Hepatocyte (in vitro differentiated cells): ENCODE measurements around the gene HS3ST5. TPM values are rescaled to one million over a fixed set of nuclear protein-coding genes. Genes with fewer than 3 reads are reported as not detected.

Experiments
- DNase-seq: peaks from one replicate; pipeline ENCODE4 v3.0.0-alpha.2; 2016; ENCODE audit warnings: low spot score
- H2AFZ ChIP-seq: fragments of 200-600 bp; sonication (generic); 2 replicates; pipeline ENCODE4 v1.6.0; 2016; ENCODE audit warnings: antibody characterized with exemption, mild to moderate bottlenecking
- H3K27ac ChIP-seq: fragments of 200-600 bp; sonication (generic); 2 replicates; pipeline ENCODE4 v1.5.1; 2016; ENCODE audit warnings: mild to moderate bottlenecking
- H3K27me3 ChIP-seq: fragments of 200-600 bp; sonication (generic); 2 replicates; pipeline ENCODE4 v1.6.1; 2016
- H3K36me3 ChIP-seq: fragments of 200-600 bp; sonication (generic); replicated peaks from 2 replicates; pipeline ENCODE4 v1.5.1; 2016; ENCODE audit warnings: low read depth; ENCODE audit not compliant: insufficient read depth
- H3K4me1 ChIP-seq: fragments of 200-600 bp; sonication (generic); 2 replicates; pipeline ENCODE4 v1.5.1; 2016; ENCODE audit warnings: mild to moderate bottlenecking, moderate library complexity; ENCODE audit not compliant: insufficient read depth
- H3K4me2 ChIP-seq: fragments of 200-600 bp; sonication (generic); 2 replicates; pipeline ENCODE4 v1.6.0; 2016
- H3K4me3 ChIP-seq: fragments of 200-600 bp; sonication (generic); 2 replicates; pipeline ENCODE4 v1.5.1; 2016; ENCODE audit warnings: mild to moderate bottlenecking
- H3K79me2 ChIP-seq: fragments of 200-600 bp; sonication (generic); 2 replicates; pipeline ENCODE4 v1.6.0; 2017; ENCODE audit warnings: mild to moderate bottlenecking
- H3K9me2 ChIP-seq: fragments of 200-600 bp; sonication (generic); replicated peaks from 2 replicates; pipeline ENCODE4 v1.6.0; 2017; ENCODE audit warnings: mild to moderate bottlenecking; ENCODE audit not compliant: insufficient read depth
- H3K9me3 ChIP-seq: fragments of 200-600 bp; sonication (generic); 2 replicates; pipeline ENCODE4 v1.5.1; 2016; ENCODE audit warnings: low read depth, mild to moderate bottlenecking
- H4K20me1 ChIP-seq: fragments of 200-600 bp; sonication (generic); 2 replicates; pipeline ENCODE4 v1.6.0; 2016; ENCODE audit warnings: mild to moderate bottlenecking; ENCODE audit not compliant: insufficient read depth, poor library complexity, severe bottlenecking
- EZH2 ChIP-seq: fragments of 200-600 bp; sonication (generic); IDR thresholded peaks from 2 replicates; pipeline ENCODE4 v1.6.1; 2016; ENCODE audit warnings: antibody characterized with exemption, mild to moderate bottlenecking, borderline replicate concordance
- EZH2phosphoT487 ChIP-seq: fragments of 200-600 bp; sonication (generic); IDR thresholded peaks from one replicate; pipeline ENCODE4 v1.6.1; 2018; ENCODE audit warnings: antibody characterized with exemption, mild to moderate bottlenecking, low read depth, moderate library complexity; ENCODE audit not compliant: unreplicated experiment, severe bottlenecking
- WGBS: methylation state at CpG from one replicate; pipeline ENCODE4 v1.1.6; 2016; ENCODE audit warnings: low lambda C conversion rate; ENCODE audit errors: missing lambda C conversion rate; 5-methylcytosine and 5-hydroxymethylcytosine counted together
- polyA plus RNA-seq: library from polyadenylated mRNA; unstranded; fragments of >200 nt; fragmentation: Nextera tagmentation; extraction: Ambion mirVana; gene quantifications from 2 replicates; pipeline ENCODE4 v1.2.1, GENCODE V29; 2016
- total RNA-seq: library from RNA; depleted of rRNA; stranded (reverse); fragments of >200 nt; gene quantifications from 2 replicates; pipeline ENCODE4 v1.2.3, GENCODE V29; 2014
- TF ChIP-seq, protein P1 (sequence below): fragments of 200-600 bp; sonication (generic); IDR thresholded peaks from 2 replicates; pipeline ENCODE4 v1.5.1; 2016; ENCODE audit warnings: antibody characterized with exemption, mild to moderate bottlenecking; ENCODE audit not compliant: poor library complexity

The HS3ST5 gene
- total and polyA plus RNA-seq, 2 experiments from 2014 or later: 0.73 to 1.4 TPM

DNA sequence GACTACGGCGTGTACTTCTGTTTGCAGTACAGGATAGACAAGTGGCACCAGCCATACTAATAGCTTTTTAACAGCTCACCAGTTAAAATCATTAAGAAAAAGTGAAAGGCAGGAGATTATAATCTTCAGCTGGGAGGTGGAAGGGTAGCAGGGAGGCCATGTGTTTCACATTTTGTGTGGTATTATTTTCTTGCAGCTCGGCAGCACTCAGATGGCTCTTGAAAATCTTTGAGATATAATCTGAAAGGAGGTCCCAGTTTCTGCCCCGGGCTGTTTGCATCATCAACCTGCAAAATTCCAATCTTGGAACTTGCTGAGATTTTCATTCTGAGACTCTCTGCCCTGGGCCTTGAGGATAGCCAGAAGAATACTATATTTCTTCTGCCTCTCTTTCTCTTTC, 284.4 kb downstream of the HS3ST5 start:
- WGBS: 60% methylated on average over 4 of the region's 4 CpGs
- H3K4me3 ChIP-seq: no peak overlapping the region
- no peaks in the 10 kb centered on the region for H3K9me2 ChIP-seq
- H3K27me3 ChIP-seq: no peaks in the 10 kb centered on the region
- no peaks in the 10 kb centered on the region for H3K9me3 ChIP-seq
- no peaks in the 10 kb centered on the region for H3K79me2 ChIP-seq
- H3K4me2 ChIP-seq: no peak overlapping the region
- no peak overlapping the region for H3K27ac ChIP-seq
- TF ChIP-seq EZH2phosphoT487: no peak
- TF ChIP-seq EZH2: no peak
- TF ChIP-seq, protein P1, sequence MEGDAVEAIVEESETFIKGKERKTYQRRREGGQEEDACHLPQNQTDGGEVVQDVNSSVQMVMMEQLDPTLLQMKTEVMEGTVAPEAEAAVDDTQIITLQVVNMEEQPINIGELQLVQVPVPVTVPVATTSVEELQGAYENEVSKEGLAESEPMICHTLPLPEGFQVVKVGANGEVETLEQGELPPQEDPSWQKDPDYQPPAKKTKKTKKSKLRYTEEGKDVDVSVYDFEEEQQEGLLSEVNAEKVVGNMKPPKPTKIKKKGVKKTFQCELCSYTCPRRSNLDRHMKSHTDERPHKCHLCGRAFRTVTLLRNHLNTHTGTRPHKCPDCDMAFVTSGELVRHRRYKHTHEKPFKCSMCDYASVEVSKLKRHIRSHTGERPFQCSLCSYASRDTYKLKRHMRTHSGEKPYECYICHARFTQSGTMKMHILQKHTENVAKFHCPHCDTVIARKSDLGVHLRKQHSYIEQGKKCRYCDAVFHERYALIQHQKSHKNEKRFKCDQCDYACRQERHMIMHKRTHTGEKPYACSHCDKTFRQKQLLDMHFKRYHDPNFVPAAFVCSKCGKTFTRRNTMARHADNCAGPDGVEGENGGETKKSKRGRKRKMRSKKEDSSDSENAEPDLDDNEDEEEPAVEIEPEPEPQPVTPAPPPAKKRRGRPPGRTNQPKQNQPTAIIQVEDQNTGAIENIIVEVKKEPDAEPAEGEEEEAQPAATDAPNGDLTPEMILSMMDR: no peak
- no peak for DNase-seq
- H3K36me3 ChIP-seq: no peaks in the 10 kb centered on the region
- no peaks in the 10 kb centered on the region for H3K4me1 ChIP-seq
- H2AFZ ChIP-seq: no peak overlapping the region
- H4K20me1 ChIP-seq: no peaks in the 10 kb centered on the region

- Histone ChIP-seq H3K9me2 (no peaks in the 10 kb centered on the region), H3K36me3 (no peaks in the 10 kb centered on the region), H4K20me1 (no peaks in the 10 kb centered on the region), H3K27me3 (no peaks in the 10 kb centered on the region), H3K9me3 (no peaks in the 10 kb centered on the region), H3K27ac (no peak overlapping the region), H2AFZ (no peak overlapping the region), H3K4me1 (no peaks in the 10 kb centered on the region), H3K4me2 (no peak overlapping the region), H3K4me3 (no peak overlapping the region), H3K79me2 (no peaks in the 10 kb centered on the region)
- 75% methylated on average over 2 of the region's 2 CpGs for WGBS
- TF ChIP-seq EZH2: no peak
- TF ChIP-seq, protein P1: no peak
- TF ChIP-seq EZH2phosphoT487: no peak
- DNase-seq: no peak
Observed at GRCh38 chr6:114055763-114056162, 287.1 kb downstream of the HS3ST5 start.

DNA sequence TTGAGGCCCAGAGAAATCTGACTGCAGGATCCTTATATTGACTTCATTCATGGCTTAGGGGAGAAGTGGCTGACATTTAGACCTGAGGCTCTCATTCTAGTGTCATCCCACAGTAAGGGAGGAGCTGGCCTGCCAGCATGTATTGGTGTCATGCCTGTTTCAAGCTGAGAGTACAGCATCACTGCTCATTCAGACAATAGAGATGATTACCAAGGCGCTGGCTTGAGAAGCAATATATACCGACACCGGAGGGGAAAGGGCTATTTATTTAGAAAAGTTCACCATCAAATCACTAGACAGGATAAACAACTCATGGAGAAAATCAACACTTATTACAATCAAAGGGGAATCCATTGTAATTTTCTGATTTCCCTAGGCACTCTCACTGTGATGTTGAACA, 287.5 kb downstream of the HS3ST5 start:
- no peak for DNase-seq
- Histone ChIP-seq H3K36me3 (no peaks in the 10 kb centered on the region), H4K20me1 (no peaks in the 10 kb centered on the region), H3K9me2 (no peaks in the 10 kb centered on the region), H3K4me3 (no peak overlapping the region), H3K27me3 (no peaks in the 10 kb centered on the region), H3K4me1 (no peaks in the 10 kb centered on the region), H3K27ac (no peak overlapping the region), H3K9me3 (no peaks in the 10 kb centered on the region), H3K79me2 (no peaks in the 10 kb centered on the region), H3K4me2 (no peak overlapping the region), H2AFZ (no peak overlapping the region)
- TF ChIP-seq, protein P1: no peak
- no peak for TF ChIP-seq EZH2
- no peak for TF ChIP-seq EZH2phosphoT487
- WGBS: 78% methylated on average over 3 of the region's 3 CpGs

- no peak overlapping the region for H3K27ac ChIP-seq
- no peak for DNase-seq
- no peaks in the 10 kb centered on the region for H4K20me1 ChIP-seq
- H3K4me2 ChIP-seq: no peak overlapping the region
- H3K79me2 ChIP-seq: no peaks in the 10 kb centered on the region
- no peaks in the 10 kb centered on the region for H3K27me3 ChIP-seq
- TF ChIP-seq EZH2phosphoT487 (no peak), EZH2 (no peak)
- TF ChIP-seq, protein P1: no peak
- H3K9me3 ChIP-seq: no peaks in the 10 kb centered on the region
- 71% methylated on average over 1 of the region's 1 CpG for WGBS
- H3K4me1 ChIP-seq: no peaks in the 10 kb centered on the region
- no peaks in the 10 kb centered on the region for H3K36me3 ChIP-seq
- H2AFZ ChIP-seq: no peak overlapping the region
- H3K9me2 ChIP-seq: no peaks in the 10 kb centered on the region
- H3K4me3 ChIP-seq: no peak overlapping the region
Observed at GRCh38 chr6:114053791-114054190, 289.0 kb downstream of the HS3ST5 start.
